HepG2 (cell line): ENCODE data around the gene CRYBA2. TPM values are rescaled to one million over a fixed set of nuclear protein-coding genes. Genes with fewer than 3 reads are reported as not detected.
A peak's percentile ranks its signal among the peaks of the same experiment; 100 is the strongest.

Experiments
- ATAC-seq: fragments of 200-7000 bp; cut with Tn5 transposase; 3 replicates; pipeline ENCODE4 v1.9.1; 2020; ENCODE audit warnings: mild to moderate bottlenecking, moderate library complexity
- BruUV-seq: library from RNA; stranded (reverse); fragments of 400-500 nt; replicated peaks from 2 replicates; lab custom pipeline; 2021; lab: Mats Ljungman, UMichigan
- CTCF ChIA-PET: fragments of 300-600 bp; formaldehyde crosslinking; extraction: SDS; loops from one replicate; lab custom pipeline; 2021; ENCODE audit warnings: low total read pairs, inconsistent platforms, low intra/inter-chr PET ratio; lab: Yijun Ruan, JAX
- POLR2A ChIA-PET: fragments of 350-600 bp; sonication (Branson Sonifier 250); formaldehyde crosslinking; loops from one replicate; lab custom pipeline; 2020; ENCODE audit warnings: antibody characterized with exemption, inconsistent platforms; lab: Yijun Ruan, JAX
- DNase-seq: peaks from one replicate; pipeline ENCODE4 v3.0.0-alpha.2; 2015; ENCODE audit warnings: low spot score
- FAIRE-seq: peaks from 3 replicates; lab custom pipeline; 2011; peaks lifted over from hg19 to GRCh38; lab: Jason Lieb, UNC
- H2AFZ ChIP-seq: one replicate; pipeline ENCODE4 v1.6.1; 2011; ENCODE audit warnings: low read length, inconsistent platforms
- H3K27ac ChIP-seq: fragments of 300-600 bp; 3 replicates; pipeline ENCODE4 v1.8.0; 2011; ENCODE audit warnings: mixed run types, mild to moderate bottlenecking, mixed read lengths, low read length, inconsistent platforms; ENCODE audit not compliant: insufficient read depth; ENCODE audit errors: extremely low read length
- H3K27me3 ChIP-seq, 2 experiments: fragments of 200-600 bp in 1 of 2; 2 replicates in 1 of 2; 3 replicates in 1 of 2; pipeline versions ENCODE4 v1.6.0 to v1.8.0; 2011; ENCODE audit warnings: low read length in 2 of 2, mild to moderate bottlenecking in 2 of 2, moderate library complexity in 2 of 2, inconsistent platforms in 1 of 2; ENCODE audit not compliant: insufficient read depth in 2 of 2, control insufficient read depth in 1 of 2
- H3K36me3 ChIP-seq, 2 experiments: fragments of 200-600 bp in 1 of 2; replicated peaks in 1 of 2; 2 replicates in 1 of 2; 3 replicates in 1 of 2; pipeline versions ENCODE4 v1.5.1 to v1.8.0; 2011; ENCODE audit warnings: low read length in 2 of 2, inconsistent platforms in 1 of 2; ENCODE audit not compliant: insufficient read depth in 2 of 2, control insufficient read depth in 1 of 2
- H3K4me1 ChIP-seq: 2 replicates; pipeline ENCODE4 v1.5.1; 2012; ENCODE audit warnings: low read length, inconsistent platforms; ENCODE audit not compliant: insufficient read depth
- H3K4me2 ChIP-seq: 2 replicates; pipeline ENCODE4 v1.6.0; 2011; ENCODE audit warnings: low read depth, low read length, inconsistent platforms
- H3K4me3 ChIP-seq, 3 experiments: fragments of 200-600 bp in 1 of 3; sonication (generic), shearing (Covaris generic) in 1 of 3; replicated peaks in 1 of 3; 2 replicates each; pipeline ENCODE4 v1.5.1; 2011 to 2016; ENCODE audit warnings: low read length in 3 of 3, inconsistent platforms in 2 of 3, low read depth in 2 of 3, mild to moderate bottlenecking in 2 of 3, control low read depth in 1 of 3, mixed read lengths in 1 of 3; ENCODE audit not compliant: insufficient read depth in 1 of 3
- H3K79me2 ChIP-seq: one replicate; pipeline ENCODE4 v1.6.1; 2011; ENCODE audit warnings: low read length, inconsistent platforms; ENCODE audit not compliant: insufficient read depth
- H3K9ac ChIP-seq: 2 replicates; pipeline ENCODE4 v1.6.0; 2011; ENCODE audit warnings: mild to moderate bottlenecking, low read depth, low read length, inconsistent platforms; ENCODE audit not compliant: insufficient read depth
- H3K9me3 ChIP-seq: 2 replicates; pipeline ENCODE4 v1.5.1; 2012; ENCODE audit warnings: mild to moderate bottlenecking, low read length
- H4K20me1 ChIP-seq: 2 replicates; pipeline ENCODE4 v1.6.0; 2011; ENCODE audit warnings: inconsistent platforms, mild to moderate bottlenecking, low read length, moderate library complexity; ENCODE audit not compliant: insufficient read depth
- ARNT2 ChIP-seq: sonication (generic); formaldehyde crosslinking; IDR thresholded peaks from 2 replicates; pipeline ENCODE4 v1.8.0; 2022; ENCODE audit warnings: mild to moderate bottlenecking, low read depth, missing genetic modification reagents, moderate library complexity
- ATF3 ChIP-seq: sonication (generic); formaldehyde crosslinking; IDR thresholded peaks from 2 replicates; pipeline ENCODE4 v1.4.0; 2020; ENCODE audit warnings: missing genetic modification reagents
- HOXA3 ChIP-seq: sonication (generic); formaldehyde crosslinking; IDR thresholded peaks from 2 replicates; pipeline ENCODE4 v1.5.0; 2020; ENCODE audit warnings: missing genetic modification reagents
- KDM5B ChIP-seq: sonication (generic); formaldehyde crosslinking; IDR thresholded peaks from 2 replicates; pipeline ENCODE4 v1.4.0; 2020; ENCODE audit warnings: missing genetic modification reagents, mild to moderate bottlenecking, borderline replicate concordance
- SAFB2 ChIP-seq: sonication (generic); formaldehyde crosslinking; IDR thresholded peaks from 2 replicates; pipeline ENCODE4 v1.5.1; 2020; ENCODE audit warnings: missing genetic modification reagents, low read depth, mild to moderate bottlenecking, borderline replicate concordance
- SMAD1 ChIP-seq: sonication (generic); formaldehyde crosslinking; IDR thresholded peaks from 2 replicates; pipeline ENCODE4 v1.4.0; 2020; ENCODE audit warnings: missing genetic modification reagents, low read depth, mild to moderate bottlenecking, borderline replicate concordance
- YY1 ChIP-seq: IDR thresholded peaks from 2 replicates; pipeline ENCODE4 v1.6.1; 2011; ENCODE audit warnings: low read length, low read depth, moderate library complexity, mild to moderate bottlenecking; ENCODE audit not compliant: insufficient read depth, insufficient replicate concordance
- ZC3H4 ChIP-seq: sonication (generic); formaldehyde crosslinking; IDR thresholded peaks from 2 replicates; pipeline ENCODE4 v1.4.0; 2020; ENCODE audit warnings: missing genetic modification reagents, borderline replicate concordance
- ZFX ChIP-seq: sonication (generic); formaldehyde crosslinking; IDR thresholded peaks from 2 replicates; pipeline ENCODE4 v1.4.0; 2020; ENCODE audit warnings: mild to moderate bottlenecking, low read depth, missing genetic modification reagents, moderate library complexity
- ZNF75D ChIP-seq: sonication (generic); formaldehyde crosslinking; IDR thresholded peaks from 2 replicates; pipeline ENCODE4 v1.8.1; 2023; ENCODE audit warnings: missing genetic modification reagents, mild to moderate bottlenecking, borderline replicate concordance
- ZNF777 ChIP-seq: sonication (generic); formaldehyde crosslinking; IDR thresholded peaks from 2 replicates; pipeline ENCODE4 v1.4.0; 2020; ENCODE audit warnings: missing genetic modification reagents
- WGBS: methylation state at CpG from one replicate; pipeline ENCODE4 v1.1.6; 2017; ENCODE audit warnings: low lambda C conversion rate; 5-methylcytosine and 5-hydroxymethylcytosine counted together
- in situ Hi-C: cut with HindIII; loops from 2 replicates; pipeline ENCODE4 v1.10.0; 2017; ENCODE audit warnings: low pct_unique_long_range_greater_than_20kb; ENCODE audit not compliant: extremely low pct_ligation_motif_present
- intact Hi-C: fragments of 100-400 bp; cut with micrococcal nuclease; formaldehyde crosslinking; loops from one replicate; pipeline ENCODE4 v1.10.0; 2022; ENCODE audit not compliant: unreplicated experiment
- polyA plus RNA-seq, 8 experiments: library from polyadenylated mRNA; depleted of rRNA in 3 of 8; stranded (reverse) in 7 of 8; unstranded in 1 of 8; fragments of >200 nt; fragmentation: Illumina TruSeq in 4 of 8; extraction: Trizol in 4 of 8; gene quantifications; 2 replicates each; pipeline versions ENCODE4 v1.2.1 to v1.2.3, GENCODE V29; 2011 to 2016; ENCODE audit warnings: low read depth in 4 of 8, missing spikeins in 1 of 8, mixed read lengths in 1 of 8; ENCODE audit not compliant: insufficient read depth in 1 of 8
- total RNA-seq, 5 experiments: library from RNA; depleted of rRNA; stranded (reverse); fragments of >200 nt; fragmentation: Illumina TruSeq; extraction: Trizol; gene quantifications; 2 replicates each; pipeline ENCODE4 v1.2.3, GENCODE V29; 2016; ENCODE audit warnings: low read depth in 1 of 5

The CRYBA2 gene
- total and polyA plus RNA-seq, 2 of the 13 experiments (the other 11 are each of a cell fraction or from before 2014, with no cell fraction given), result not detected

GRCh38 chr2:218960309-218961165, 32.7 kb downstream of the CRYBA2 start (continued):
- TF ChIP-seq ZC3H4 (CRISPR knock-in tag) (no peak), ZNF777 (CRISPR knock-in tag) (0 out of 2 replicates have a peak, but pooled peaks have one; percentile 9), ATF3 (CRISPR knock-in tag) (no peak), KDM5B (CRISPR knock-in tag) (no peak)

DNA sequence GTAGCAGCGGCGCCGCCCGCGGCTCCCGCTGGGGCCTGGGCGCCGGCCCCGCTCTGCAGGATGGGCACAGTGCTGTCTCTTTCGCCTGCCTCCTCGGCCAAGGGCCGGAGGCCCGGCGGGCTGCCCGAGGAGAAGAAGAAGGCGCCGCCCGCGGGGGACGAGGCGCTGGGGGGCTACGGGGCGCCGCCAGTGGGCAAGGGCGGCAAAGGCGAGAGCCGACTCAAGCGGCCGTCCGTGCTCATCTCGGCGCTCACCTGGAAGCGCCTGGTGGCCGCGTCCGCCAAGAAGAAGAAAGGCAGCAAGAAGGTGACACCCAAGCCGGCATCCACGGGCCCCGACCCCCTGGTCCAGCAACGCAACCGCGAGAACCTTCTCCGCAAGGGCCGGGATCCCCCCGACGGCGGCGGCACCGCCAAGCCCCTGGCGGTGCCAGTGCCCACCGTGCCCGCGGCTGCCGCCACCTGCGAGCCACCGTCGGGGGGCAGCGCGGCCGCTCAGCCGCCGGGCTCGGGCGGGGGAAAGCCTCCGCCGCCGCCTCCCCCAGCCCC, 33.4 kb downstream of the CRYBA2 start:
- H3K27me3 ChIP-seq, result peaks cover 11 to 79% of the 10 kb centered on the region in 2 experiments
- in situ Hi-C loops (no loop called here), intact Hi-C loops (loop anchor here (10.0 kb wide), 1 partner anchor 95 kb away; no protein-coding TSS in a partner anchor)
- TF ChIP-seq SAFB2 (CRISPR knock-in tag) (0 out of 2 replicates have a peak, but pooled peaks have one; percentile 31), HOXA3 (CRISPR knock-in tag) (0 out of 2 replicates have a peak, but pooled peaks have one; percentile 16), SMAD1 (0 out of 2 replicates have a peak, but pooled peaks have one; percentile 27), ZNF75D (CRISPR knock-in tag) (no peak), ZFX (CRISPR knock-in tag) (0 out of 2 replicates have a peak, but pooled peaks have one; percentile 6), ZNF777 (CRISPR knock-in tag) (peak; percentile 75), YY1 (no peak), ARNT2 (CRISPR knock-in tag) (0 out of 2 replicates have a peak, but pooled peaks have one; percentile 20)
- no peaks in the 10 kb centered on the region for H3K36me3 ChIP-seq
- FAIRE-seq, result no peak
- CTCF ChIA-PET, result no interaction called here
- no peak overlapping the region for H3K27ac ChIP-seq
- H3K9me3 ChIP-seq, result no peaks in the 10 kb centered on the region
- no peak overlapping the region for H3K9ac ChIP-seq
- DNase-seq, result no peak
- peak overlapping the region; percentile 39 to 67 (median 43); a peak in 5 of 6 replicates for H3K4me3 ChIP-seq
- H3K79me2 ChIP-seq, result no peaks in the 10 kb centered on the region
- peaks cover 17% of the 10 kb centered on the region; the same call in 1 of the 2 replicates for H4K20me1 ChIP-seq
- no peak for ATAC-seq
- BruUV-seq, result no TSS peak
- POLR2A ChIA-PET, result interaction anchor here (0.9 kb wide), 1 partner anchor 99 kb away, joined by 3 read pairs; no protein-coding TSS in a partner anchor
- peak overlapping the region; percentile 79 for H3K4me2 ChIP-seq
- WGBS, result 32% methylated on average over 26 of the region's 67 CpGs
- H2AFZ ChIP-seq, result no peak overlapping the region
- H3K4me1 ChIP-seq, result peaks cover 33% of the 10 kb centered on the region
